Stomach (tissue), 4 donors: ENCODE measurements around the gene UNC45A.

ENCODE experiments used
- CTCF ChIP-seq, 7 experiments: fragments of 450-650 bp in 4 of 7; fragments of 200-600 bp in 3 of 7; sonication (generic) in 3 of 7; IDR thresholded peaks; one replicate each; pipeline ENCODE4 v1.5.1; 2016 to 2019; ENCODE audit warnings: antibody characterized with exemption in 7 of 7, control low read depth in 2 of 7, mild to moderate bottlenecking in 1 of 7
- POLR2A ChIP-seq, 4 donors: fragments of 450-650 bp; IDR thresholded peaks; one replicate each; pipeline ENCODE4 v1.6.1; 2016; ENCODE audit warnings: antibody characterized with exemption in 4 of 4, control low read depth in 2 of 4, mild to moderate bottlenecking in 1 of 4, moderate library complexity in 1 of 4

- TF ChIP-seq POLR2A (IDR thresholded peaks at IDR 0.05) (no peak), CTCF (IDR thresholded peaks at IDR 0.05) (no peak)
Measured at GRCh38 chr15:90902840-90903732, 32.0 kb upstream of the UNC45A start, which contains the start of gene MAN2A2.
